H1 (cell line): ENCODE results near the gene TMEM116. TPM values are rescaled to one million over a fixed set of nuclear protein-coding genes. Genes with fewer than 3 reads are reported as not detected.

Experiments used
- CTCF ChIA-PET: fragments of 300-600 bp; sonication (Branson Sonifier 250); formaldehyde crosslinking; loops from one replicate; lab custom pipeline; 2021; ENCODE audit not compliant: partially characterized antibody; lab: Charles Lee
- POLR2A ChIA-PET: fragments of 300-600 bp; sonication (Branson Sonifier 250); formaldehyde crosslinking; loops from one replicate; lab custom pipeline; 2021; ENCODE audit warnings: inconsistent platforms; ENCODE audit not compliant: partially characterized antibody; lab: Charles Lee
- DNase-seq, 2 experiments: peaks; one replicate each; pipeline versions ENCODE4 v3.0.0 to v3.0.0-alpha.2; 2010 to 2022; ENCODE audit warnings: low spot score in 2 of 2, low read depth in 1 of 2, mixed read lengths in 1 of 2
- FAIRE-seq: peaks from 2 replicates; lab custom pipeline; 2011; peaks lifted over from hg19 to GRCh38; lab: Jason Lieb, UNC
- H2AFZ ChIP-seq: 2 replicates; pipeline ENCODE4 v1.8.1; 2012; ENCODE audit warnings: low read length, inconsistent platforms
- H2AK5ac ChIP-seq: 2 replicates; pipeline ENCODE4 v1.6.1; 2013; ENCODE audit warnings: low read depth, low read length
- H2BK120ac ChIP-seq: replicated peaks from 2 replicates; pipeline ENCODE3; 2013; ENCODE audit warnings: low read depth, low read length, inconsistent platforms
- H2BK12ac ChIP-seq: 2 replicates; pipeline ENCODE4 v1.6.1; 2013; ENCODE audit warnings: low read depth, low read length
- H2BK15ac ChIP-seq: 2 replicates; pipeline ENCODE4 v1.6.1; 2013; ENCODE audit warnings: low read length
- H2BK20ac ChIP-seq: 2 replicates; pipeline ENCODE4 v1.6.1; 2013; ENCODE audit warnings: low read length
- H2BK5ac ChIP-seq: 2 replicates; pipeline ENCODE4 v1.6.1; 2013; ENCODE audit warnings: low read depth, low read length
- H3K14ac ChIP-seq: 2 replicates; pipeline ENCODE4 v1.6.1; 2013; ENCODE audit warnings: inconsistent platforms; ENCODE audit not compliant: insufficient read length
- H3K18ac ChIP-seq: 2 replicates; pipeline ENCODE4 v1.6.1; 2013; ENCODE audit warnings: low read length; ENCODE audit errors: extremely low read depth
- H3K23ac ChIP-seq: 2 replicates; pipeline ENCODE4 v1.6.1; 2013; ENCODE audit warnings: inconsistent platforms; ENCODE audit not compliant: insufficient read length
- H3K23me2 ChIP-seq: 2 replicates; pipeline ENCODE4 v1.6.1; 2013; ENCODE audit warnings: low read depth, low read length
- H3K27ac ChIP-seq: 2 replicates; pipeline ENCODE4 v1.6.1; 2011; ENCODE audit warnings: low read depth, low read length, inconsistent platforms
- H3K27me3 ChIP-seq, 4 experiments: replicated peaks in 1 of 4; 1 replicate in 1 of 4; 2 replicates in 3 of 4; pipeline versions ENCODE4 v1.6.1 to v1.8.1; 2011 to 2013; ENCODE audit warnings: low read length in 3 of 4, mild to moderate bottlenecking in 3 of 4, inconsistent platforms in 2 of 4, mixed read lengths in 2 of 4, moderate library complexity in 1 of 4; ENCODE audit not compliant: control insufficient read depth in 3 of 4, insufficient read depth in 3 of 4; ENCODE audit errors: extremely low read depth in 1 of 4
- H3K36me3 ChIP-seq, 4 experiments: 2 replicates each; pipeline versions ENCODE4 v1.6.1 to v1.8.1; 2011 to 2013; ENCODE audit warnings: mild to moderate bottlenecking in 4 of 4, low read length in 3 of 4, moderate library complexity in 2 of 4, control low read depth in 1 of 4, inconsistent platforms in 1 of 4; ENCODE audit not compliant: insufficient read depth in 4 of 4, control insufficient read depth in 2 of 4
- H3K4ac ChIP-seq: replicated peaks from 2 replicates; pipeline ENCODE3; 2013; ENCODE audit warnings: low read length, low read depth, mixed read lengths, inconsistent platforms; ENCODE audit not compliant: insufficient read length
- H3K4me1 ChIP-seq, 4 experiments: replicated peaks in 1 of 4; 1 replicate in 1 of 4; 2 replicates in 3 of 4; pipeline versions ENCODE4 v1.6.1 to v1.8.1; 2011 to 2013; ENCODE audit warnings: low read length in 3 of 4, inconsistent platforms in 2 of 4, mixed read lengths in 1 of 4; ENCODE audit not compliant: insufficient read depth in 4 of 4, control insufficient read depth in 3 of 4
- H3K4me2 ChIP-seq, 2 experiments: 2 replicates each; pipeline versions ENCODE4 v1.6.1 to v1.8.1; 2011 to 2013; ENCODE audit warnings: low read depth in 2 of 2, low read length in 2 of 2, control low read depth in 1 of 2, inconsistent platforms in 1 of 2, mild to moderate bottlenecking in 1 of 2; ENCODE audit not compliant: insufficient read depth in 1 of 2
- H3K4me3 ChIP-seq, 4 experiments: fragments of 200-600, 300-600 bp in 1 of 4; sonication (generic), shearing (Covaris generic), sonication (Bioruptor Twin) in 1 of 4; 2 replicates each; pipeline versions ENCODE4 v1.5.1 to v1.8.1; 2011 to 2016; ENCODE audit warnings: low read length in 4 of 4, low read depth in 3 of 4, control low read depth in 2 of 4, inconsistent platforms in 2 of 4, mild to moderate bottlenecking in 2 of 4, mixed read lengths in 1 of 4, moderate library complexity in 1 of 4; ENCODE audit not compliant: insufficient read depth in 2 of 4; ENCODE audit errors: extremely low read depth in 1 of 4
- H3K56ac ChIP-seq: replicated peaks from 2 replicates; pipeline ENCODE3; 2013; ENCODE audit warnings: low read depth, mild to moderate bottlenecking, mixed read lengths, low read length, inconsistent platforms; ENCODE audit not compliant: insufficient read length
- H3K79me1 ChIP-seq: 2 replicates; pipeline ENCODE4 v1.6.1; 2013; ENCODE audit warnings: low read depth, low read length, control low read depth
- H3K79me2 ChIP-seq, 2 experiments: 2 replicates each; pipeline versions ENCODE4 v1.6.1 to v1.8.1; 2012 to 2013; ENCODE audit warnings: low read length in 2 of 2, mild to moderate bottlenecking in 2 of 2, inconsistent platforms in 1 of 2; ENCODE audit not compliant: insufficient read depth in 2 of 2, control insufficient read depth in 1 of 2
- H3K9ac ChIP-seq, 4 experiments: replicated peaks in 1 of 4; 1 replicate in 1 of 4; 2 replicates in 3 of 4; pipeline versions ENCODE4 v1.6.1 to v1.8.1; 2011 to 2013; ENCODE audit warnings: low read depth in 3 of 4, low read length in 3 of 4, control low read depth in 2 of 4, mild to moderate bottlenecking in 2 of 4, moderate library complexity in 2 of 4, inconsistent platforms in 1 of 4; ENCODE audit errors: extremely low read depth in 1 of 4
- H3K9me3 ChIP-seq, 2 experiments: 2 replicates each; pipeline versions ENCODE4 v1.6.1 to v1.8.1; 2012 to 2013; ENCODE audit warnings: mild to moderate bottlenecking in 2 of 2, moderate library complexity in 2 of 2, control low read depth in 1 of 2, inconsistent platforms in 1 of 2, low read depth in 1 of 2, low read length in 1 of 2, mixed read lengths in 1 of 2; ENCODE audit not compliant: insufficient read depth in 2 of 2
- H4K20me1 ChIP-seq, 2 experiments: replicated peaks in 1 of 2; 2 replicates each; pipeline versions ENCODE3 to v1.8.1; 2011 to 2013; ENCODE audit warnings: inconsistent platforms in 2 of 2, low read length in 2 of 2, mild to moderate bottlenecking in 1 of 2; ENCODE audit not compliant: insufficient read depth in 2 of 2, control insufficient read depth in 1 of 2
- H4K5ac ChIP-seq: 2 replicates; pipeline ENCODE4 v1.6.1; 2013; ENCODE audit warnings: low read length, low read depth, mixed read lengths, inconsistent platforms; ENCODE audit not compliant: insufficient read length
- H4K8ac ChIP-seq: 2 replicates; pipeline ENCODE4 v1.8.0; 2013; ENCODE audit warnings: mild to moderate bottlenecking, moderate library complexity, low read length, inconsistent platforms; ENCODE audit not compliant: insufficient read depth; ENCODE audit errors: extremely low read depth
- H4K91ac ChIP-seq: replicated peaks from 2 replicates; pipeline ENCODE3; 2013; ENCODE audit warnings: low read length, mixed read lengths, inconsistent platforms; ENCODE audit not compliant: insufficient read length
- ATF3 ChIP-seq: IDR thresholded peaks from 2 replicates; pipeline ENCODE4 v1.6.1; 2011; ENCODE audit warnings: low read depth, mild to moderate bottlenecking, low read length; ENCODE audit not compliant: insufficient read depth
- RXRA ChIP-seq: IDR thresholded peaks from 2 replicates; pipeline ENCODE4 v1.6.1; 2011; ENCODE audit warnings: low read depth, mild to moderate bottlenecking, low read length, moderate library complexity; ENCODE audit not compliant: insufficient read depth
- SP4 ChIP-seq: IDR thresholded peaks from 2 replicates; pipeline ENCODE4 v1.6.1; 2012; ENCODE audit warnings: low read length, inconsistent platforms
- WGBS, 2 experiments: shearing (Covaris generic) in 1 of 2; methylation state at CpG; one replicate each; pipeline versions ENCODE4 v1.1.6 to v1.1.7; 2013 to 2015; ENCODE audit warnings: low lambda C conversion rate in 2 of 2, mixed read lengths in 2 of 2, inconsistent platforms in 1 of 2, low coverage in 1 of 2, missing lambda C conversion rate in 1 of 2; ENCODE audit not compliant: insufficient replicate concordance in 2 of 2, insufficient coverage in 1 of 2, insufficient read length in 1 of 2; ENCODE audit errors: extremely low coverage in 1 of 2, missing lambda C conversion rate in 1 of 2; 5-methylcytosine and 5-hydroxymethylcytosine counted together
- polyA plus RNA-seq, 7 experiments: library from polyadenylated mRNA; depleted of rRNA in 3 of 7; stranded (reverse) in 5 of 7; unstranded in 2 of 7; fragments of >200 nt in 5 of 7; fragments of 200-250 nt in 2 of 7; gene quantifications; 1 replicate in 5 of 7; 2 replicates in 1 of 7; 4 replicates in 1 of 7; pipeline versions ENCODE4 v1.2.1 to v1.2.3, GENCODE V29; 2011 to 2013; ENCODE audit warnings: missing spikeins in 2 of 7, mixed read lengths in 2 of 7
- total RNA-seq: library from RNA; stranded (reverse); fragmentation: NEBNext Ultra II Directional; extraction: Animal tissue kit (Norgen Biotek cat#: 25700); gene quantifications from 2 replicates; pipeline ENCODE4 v1.2.1, GENCODE V29; 2021

The TMEM116 gene
- total and polyA plus RNA-seq, 2 of the 8 experiments (the other 6 are each of a cell fraction or from before 2014, with no cell fraction given): 8.1 to 25.2 TPM

- Histone ChIP-seq H3K79me1 (no peaks in the 10 kb centered on the region), H3K27me3 (no peaks in the 10 kb centered on the region), H3K56ac (no peak overlapping the region), H2BK120ac (no peak overlapping the region), H3K4ac (no peak overlapping the region), H3K27ac (no peak overlapping the region), H4K20me1 (no peaks in the 10 kb centered on the region), H3K18ac (no peak overlapping the region), H3K4me2 (no peak overlapping the region), H3K9me3 (no peaks in the 10 kb centered on the region), H3K9ac (no peak overlapping the region), H2BK5ac (no peak overlapping the region), H3K36me3 (no peaks in the 10 kb centered on the region), H3K23me2 (no peaks in the 10 kb centered on the region), H2AFZ (no peak overlapping the region), H3K23ac (no peak overlapping the region), H4K8ac (no peak overlapping the region), H2BK20ac (no peak overlapping the region), H2BK15ac (no peak overlapping the region), H2AK5ac (no peak overlapping the region), H3K4me3 (no peak overlapping the region), H3K4me1 (no peaks in the 10 kb centered on the region), H4K91ac (no peak overlapping the region), H3K14ac (no peak overlapping the region), H2BK12ac (no peak overlapping the region), H4K5ac (no peak overlapping the region), H3K79me2 (no peaks in the 10 kb centered on the region)
- CTCF ChIA-PET: no interaction called here
- POLR2A ChIA-PET: no interaction called here
- TF ChIP-seq SP4: no peak
- TF ChIP-seq ATF3: no peak
- TF ChIP-seq RXRA: no peak
- FAIRE-seq (no peak), DNase-seq (no peak)
- WGBS, 2 experiments: 97% methylated on average over 6 of the region's 6 CpGs; no CpG with 5 or more reads in 1 of the 2 experiments
Observed at GRCh38 chr12:111976291-111976690, 36.7 kb downstream of the TMEM116 start.
